ENCODE results near the gene GPR135.
"Not testable (repeated sequence)": the region's sequence is repeated elsewhere in the genome, so short reads cannot be mapped to it uniquely, and the experiment has no call there.

The GPR135 gene

DNA sequence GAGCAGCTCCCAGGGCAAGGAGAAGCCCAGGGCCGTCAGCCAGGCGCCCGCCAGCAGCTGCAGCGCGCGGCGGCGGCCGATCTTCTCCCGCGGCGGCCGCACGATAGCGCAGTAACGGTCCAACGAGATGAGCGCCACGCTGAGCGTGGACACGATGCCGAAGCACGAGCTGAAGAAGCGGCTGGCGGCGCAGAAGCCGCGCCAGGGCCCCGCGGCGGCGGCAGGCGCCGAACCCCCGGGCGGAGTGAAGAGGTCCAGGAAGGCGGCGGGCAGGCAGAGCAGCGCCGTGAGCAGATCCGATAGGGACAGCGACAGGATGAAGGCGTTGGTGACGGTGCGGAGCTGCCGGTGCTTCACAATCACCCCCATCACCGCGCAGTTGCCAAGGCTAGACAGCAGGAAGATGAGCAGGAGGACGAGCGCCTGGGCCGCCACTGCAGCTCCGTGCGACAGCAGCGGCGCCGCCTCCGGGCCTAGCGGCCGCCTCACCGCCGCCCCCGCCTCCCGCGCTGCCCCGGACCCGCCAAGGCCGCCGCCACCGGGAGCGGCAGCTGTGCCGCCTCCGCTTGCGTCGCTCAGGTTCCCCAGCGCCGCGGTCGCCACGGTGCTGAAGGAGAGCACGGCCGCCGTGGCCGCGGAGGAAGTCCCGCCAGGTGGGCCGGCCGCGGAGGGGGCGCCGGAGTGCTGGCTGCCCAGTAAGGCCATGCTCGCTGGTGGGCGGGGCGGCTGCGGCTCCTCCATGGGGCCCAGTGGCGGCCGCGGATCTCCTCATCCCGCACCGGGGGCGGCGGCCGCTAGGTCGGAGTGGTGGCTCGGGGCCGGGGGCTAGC is 479 bp downstream of the GPR135 start:
- FAIRE-seq: no peak

DNA sequence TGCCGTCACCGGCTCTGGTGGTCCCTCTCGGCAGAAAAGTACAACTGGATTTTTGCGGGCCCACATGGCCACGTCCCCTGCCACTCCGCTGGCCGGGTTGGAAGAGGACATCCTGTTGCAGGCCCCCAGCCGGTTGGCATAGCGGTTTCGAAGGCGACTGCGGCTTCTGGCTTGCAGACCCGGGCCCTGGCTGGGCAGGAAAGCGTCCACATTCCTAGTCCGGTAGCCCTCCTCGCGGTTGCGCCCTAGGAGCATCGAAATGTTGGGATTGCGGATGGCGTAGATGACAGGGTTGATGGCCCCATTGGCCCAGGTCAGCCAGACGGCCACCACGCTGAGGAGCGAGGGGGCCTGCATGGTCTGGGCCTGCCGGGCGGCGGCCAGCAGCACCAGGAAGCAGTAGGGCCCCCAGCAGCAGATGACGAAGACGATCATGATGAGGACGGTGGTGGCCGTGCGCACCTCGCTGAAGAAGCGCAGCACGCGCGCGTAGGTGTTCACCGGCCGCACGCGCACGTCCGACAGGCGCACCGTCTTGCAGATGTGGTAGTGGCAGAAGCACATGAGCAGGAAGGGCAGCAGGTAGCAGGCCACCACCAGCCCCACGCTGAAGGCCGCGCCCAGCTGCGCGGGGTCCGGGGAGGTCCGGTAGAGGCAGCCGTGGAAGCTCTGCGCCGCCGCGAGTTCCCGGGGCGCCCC is 1.2 kb downstream of the GPR135 start:
- no peak for FAIRE-seq

DNA sequence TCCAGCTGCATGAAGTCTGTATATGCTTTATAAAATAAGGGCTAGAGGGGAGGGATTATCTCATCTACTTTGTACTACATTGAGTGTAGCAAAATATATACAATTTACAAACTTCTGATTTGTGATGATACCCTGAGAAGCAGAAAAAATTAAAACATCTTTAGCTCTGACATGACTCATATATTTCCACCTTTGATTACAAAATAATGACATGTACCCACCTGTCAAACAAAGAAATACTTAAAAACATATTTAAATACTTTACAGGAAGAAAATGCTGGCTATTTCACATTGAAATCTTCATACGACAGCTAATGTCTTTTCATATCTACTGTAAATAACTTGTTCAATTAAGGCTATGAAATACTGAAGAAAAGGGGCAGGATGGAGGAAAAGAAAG is 3.3 kb downstream of the GPR135 start:
- no peak for FAIRE-seq

DNA sequence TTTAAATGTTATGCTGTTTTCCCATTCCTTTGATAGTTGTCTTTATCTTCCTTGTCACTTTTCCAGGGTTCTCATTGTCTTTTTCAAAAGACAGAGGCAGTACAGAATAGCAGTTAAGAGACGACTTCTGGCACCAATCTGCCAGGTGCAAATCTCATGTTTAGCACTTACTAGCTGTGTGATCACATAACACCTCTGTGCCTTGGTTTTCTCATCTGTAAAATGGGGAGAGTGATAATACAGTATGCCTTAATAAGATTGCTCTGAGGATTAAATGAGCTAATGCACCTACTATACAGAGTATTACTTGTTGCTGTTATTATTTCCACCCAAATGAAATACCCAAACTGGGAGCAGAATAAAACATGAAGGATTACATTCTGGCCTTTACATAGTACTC is 4.8 kb downstream of the GPR135 start:
- no peak for FAIRE-seq

DNA sequence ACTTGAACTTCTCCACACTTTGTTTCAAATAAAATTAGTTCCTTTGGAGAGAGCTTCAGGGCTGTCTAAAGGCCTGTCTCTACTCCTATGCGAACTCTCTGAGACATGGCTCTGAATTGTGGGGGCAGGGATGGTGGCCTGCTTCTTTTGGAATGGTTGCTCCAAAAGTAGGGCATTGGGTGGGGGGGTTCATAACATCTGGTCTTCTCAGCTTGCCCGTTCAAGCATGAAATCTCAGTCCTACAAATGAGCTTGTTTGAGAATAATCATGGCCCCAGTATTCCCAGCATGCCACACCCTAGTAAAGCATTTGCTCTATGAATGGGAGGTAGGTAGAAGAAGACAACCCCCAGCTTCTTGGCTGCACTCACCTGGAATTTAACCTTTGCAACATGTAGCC is 6.7 kb downstream of the GPR135 start:
- FAIRE-seq: no peak

- no peak for FAIRE-seq
Observed at GRCh38 chr14:59455411-59455810, 9.8 kb downstream of the GPR135 start.

GRCh38 chr14:59454139-59454538 is 11.0 kb downstream of the GPR135 start:
- FAIRE-seq: no peak

GRCh38 chr14:59451849-59452248 is 13.3 kb downstream of the GPR135 start:
- FAIRE-seq: no peak

DNA sequence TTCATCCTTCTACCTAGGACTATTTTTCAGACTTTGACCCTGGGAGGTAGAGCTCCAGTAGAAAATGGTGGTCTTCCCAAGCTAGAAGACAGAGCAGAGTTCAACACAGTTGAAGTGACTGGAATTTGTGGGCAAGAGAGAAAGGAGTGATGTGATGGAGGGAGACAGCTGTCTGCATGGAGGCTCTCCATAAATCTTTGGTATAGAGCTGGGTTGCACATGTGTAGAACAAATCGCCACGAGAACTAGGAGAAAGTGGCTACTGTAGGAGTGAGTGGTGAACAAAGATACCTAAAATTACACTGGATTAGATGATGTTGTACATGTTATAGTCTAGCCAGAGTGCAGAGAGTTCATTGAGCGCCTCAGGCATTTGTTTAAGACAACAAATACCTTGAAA is 14.5 kb downstream of the GPR135 start:
- no peak for FAIRE-seq

DNA sequence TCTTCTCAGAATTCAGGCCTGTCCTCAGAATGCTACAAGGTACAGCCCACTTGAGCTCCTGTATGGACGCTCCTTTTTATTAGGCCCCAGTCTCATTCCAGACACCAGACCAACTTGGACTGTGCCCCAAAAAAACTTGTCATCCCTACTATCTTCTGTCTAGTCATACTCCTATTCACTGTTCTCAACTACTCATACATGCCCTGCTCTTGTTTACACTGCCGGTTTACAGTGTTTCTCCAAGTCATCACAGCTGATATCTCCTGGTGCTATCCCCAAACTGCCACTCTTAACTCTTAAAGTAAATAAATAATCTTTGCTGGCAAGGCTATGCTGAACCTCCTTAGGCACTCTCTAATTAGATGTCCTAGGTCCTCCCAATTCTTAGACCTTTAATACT is 16.5 kb downstream of the GPR135 start:
- not testable (repeated sequence) for FAIRE-seq

DNA sequence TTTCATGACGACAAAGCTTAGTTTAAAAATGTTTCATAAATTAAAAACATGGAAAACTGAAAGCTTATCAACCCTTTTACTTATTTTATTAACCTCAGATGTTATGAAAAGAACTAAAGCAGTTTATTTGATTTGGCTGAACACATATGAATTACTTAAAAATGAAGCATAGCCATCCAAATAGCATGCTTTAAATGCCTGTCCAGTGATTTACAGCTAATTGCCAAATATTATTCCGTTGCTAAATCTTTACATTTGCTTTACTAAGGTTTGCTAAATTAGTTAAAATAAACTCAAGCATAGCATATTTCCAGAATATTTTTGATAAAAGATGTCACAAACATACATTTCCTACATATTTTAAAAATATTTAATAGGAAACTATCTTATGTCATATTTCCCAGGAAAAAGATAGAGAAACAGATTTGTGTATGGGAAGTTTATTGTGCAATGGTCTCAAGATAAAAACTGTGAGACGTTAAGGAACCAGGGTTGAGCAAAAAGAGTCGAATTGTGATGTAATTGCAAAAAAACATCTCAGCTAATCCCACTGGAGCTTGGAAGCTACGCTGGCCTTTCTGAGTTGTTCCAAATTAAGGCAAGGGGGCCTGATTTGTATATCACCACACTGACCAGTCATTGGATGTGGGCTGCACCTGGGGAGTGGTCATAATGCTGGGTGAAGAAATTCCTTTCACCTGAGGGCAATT is 25.8 kb downstream of the GPR135 start:
- FAIRE-seq: no peak

- FAIRE-seq: no peak
Observed at GRCh38 chr14:59438195-59438647, 27.0 kb downstream of the GPR135 start.

GRCh38 chr14:59435987-59436386 is 29.2 kb downstream of the GPR135 start:
- FAIRE-seq: no peak

GRCh38 chr14:59435101-59435500 is 30.1 kb downstream of the GPR135 start:
- FAIRE-seq: no peak

GRCh38 chr14:59429790-59430189 is 35.4 kb downstream of the GPR135 start:
- no peak for FAIRE-seq

GRCh38 chr14:59428581-59429012 is 36.6 kb downstream of the GPR135 start:
- FAIRE-seq: no peak

DNA sequence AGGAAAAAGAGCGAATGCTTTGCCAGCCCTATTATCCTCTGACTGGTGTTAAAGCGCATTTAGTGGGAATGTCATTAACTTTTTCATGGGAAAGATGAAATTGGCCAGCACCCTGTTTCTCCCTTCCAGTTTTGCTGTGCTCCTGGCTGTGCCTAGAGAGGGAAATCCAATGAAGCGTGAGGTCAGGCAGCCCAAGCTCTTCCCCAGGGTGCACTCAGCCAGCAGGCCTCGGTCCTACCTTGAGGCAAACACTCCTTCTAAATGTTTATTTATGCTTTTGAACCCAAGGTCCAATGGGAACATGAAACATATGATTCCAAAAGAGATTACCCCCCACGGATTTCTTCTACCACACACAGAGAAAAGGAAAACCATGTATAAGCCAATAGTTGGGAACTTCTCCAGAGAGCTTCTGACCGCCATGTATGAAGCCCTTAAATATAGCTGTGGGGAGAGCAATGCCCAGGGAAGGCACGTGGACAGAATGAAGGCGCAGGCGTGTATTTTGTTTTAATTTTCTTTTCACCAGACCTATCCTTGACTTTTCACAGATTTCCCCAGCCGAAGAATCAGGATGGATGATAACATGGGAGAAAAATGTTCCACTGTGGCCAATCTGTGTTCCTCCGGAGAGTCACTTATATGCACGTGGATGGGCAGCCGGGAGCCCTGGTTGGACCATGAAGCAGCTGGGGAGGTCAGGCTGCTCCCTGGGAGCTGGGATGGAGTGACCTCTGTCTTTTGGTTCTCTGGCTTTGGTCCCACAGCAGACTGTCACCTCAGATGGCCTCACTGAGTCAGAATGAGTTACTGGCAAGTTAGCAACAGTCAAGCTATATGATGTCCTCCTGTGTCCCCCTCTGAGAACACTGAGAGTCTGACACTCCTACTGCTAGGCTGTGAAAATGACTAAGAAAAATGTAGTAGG is 37.3 kb downstream of the GPR135 start:
- no peak for FAIRE-seq

- no peak for FAIRE-seq
Observed at GRCh38 chr14:59425322-59425935, 39.8 kb downstream of the GPR135 start.

- no peak for FAIRE-seq
Observed at GRCh38 chr14:59424341-59425071, 40.7 kb downstream of the GPR135 start.

DNA sequence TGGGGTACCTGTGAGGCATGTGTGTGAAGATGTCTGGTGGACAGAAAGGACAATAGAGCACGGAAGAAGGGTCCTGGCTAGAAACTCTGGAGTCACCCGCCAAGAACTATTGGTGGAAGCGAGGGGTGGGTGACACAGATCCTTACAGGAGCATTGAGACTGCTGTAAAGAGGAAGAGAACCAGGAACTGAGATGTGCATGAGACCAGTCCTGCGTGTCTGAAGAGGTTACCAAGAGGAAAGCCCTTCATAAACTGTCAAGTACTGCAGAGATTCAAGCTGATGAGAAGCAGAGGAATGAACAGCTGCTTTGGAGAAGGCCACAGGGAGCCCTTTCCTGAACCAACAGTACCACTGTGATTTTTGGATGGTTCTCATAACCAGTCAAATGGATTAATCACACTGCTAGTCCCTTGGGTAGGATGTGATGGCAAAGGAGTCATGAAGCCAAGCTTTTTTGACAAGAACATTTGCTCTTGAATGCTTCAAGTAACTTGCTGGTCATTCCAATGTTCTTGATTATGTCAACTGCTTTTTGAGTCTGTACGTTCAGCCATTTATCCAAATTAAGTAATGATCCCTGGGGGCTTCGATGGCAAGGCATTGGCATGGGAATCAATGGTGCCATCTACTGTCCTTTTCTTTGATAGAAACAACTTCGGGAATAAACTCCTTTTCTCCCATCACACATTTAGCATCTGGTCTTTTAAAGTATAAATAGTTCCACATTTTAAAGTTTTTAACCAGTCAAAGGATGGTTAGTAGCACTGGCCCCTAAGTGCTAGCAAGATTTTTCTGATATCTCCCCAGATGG is 42.9 kb downstream of the GPR135 start:
- no peak for FAIRE-seq

All from A204.1 (cell line).